Tibial nerve (tissue), 4 donors: ENCODE measurements around the gene NME3. TPM values are rescaled to one million over a fixed set of nuclear protein-coding genes. Genes with fewer than 3 reads are reported as not detected.

Source experiments
- DNase-seq, 2 donors: peaks; one replicate each; pipeline ENCODE4 v3.0.0-alpha.2; 2019; ENCODE audit warnings: low spot score in 2 of 2
- H3K27ac ChIP-seq, 4 donors: fragments of 200-600 bp; sonication (generic) in 3 of 4; one replicate each; pipeline ENCODE4 v1.5.1; 2017 to 2019; ENCODE audit warnings: mild to moderate bottlenecking in 1 of 4
- H3K27me3 ChIP-seq, 2 donors: fragments of 200-600 bp; sonication (generic) in 1 of 2; one replicate each; pipeline versions ENCODE4 v1.5.1 to v1.6.0; 2017 to 2019
- H3K36me3 ChIP-seq, 3 donors: fragments of 200-600 bp; sonication (generic); one replicate each; pipeline ENCODE4 v1.5.1; 2018 to 2019
- H3K4me1 ChIP-seq, 4 donors: fragments of 200-600 bp; sonication (generic) in 3 of 4; one replicate each; pipeline ENCODE4 v1.5.1; 2017 to 2019
- H3K4me3 ChIP-seq, 4 donors: fragments of 200-600 bp; sonication (generic) in 3 of 4; one replicate each; pipeline ENCODE4 v1.5.1; 2017 to 2019; ENCODE audit warnings: mild to moderate bottlenecking in 1 of 4, moderate library complexity in 1 of 4
- H3K9me3 ChIP-seq, 4 donors: fragments of 200-600 bp; sonication (generic) in 3 of 4; one replicate each; pipeline ENCODE4 v1.5.1; 2017 to 2019
- EP300 ChIP-seq, 2 donors: sonication (generic); formaldehyde crosslinking; IDR thresholded peaks; one replicate each; pipeline ENCODE4 v1.6.1; 2017; ENCODE audit warnings: antibody characterized with exemption in 2 of 2, mild to moderate bottlenecking in 1 of 2
- POLR2A ChIP-seq, 2 donors: fragments of 450-650 bp; IDR thresholded peaks; one replicate each; pipeline ENCODE4 v1.6.1; 2017; ENCODE audit warnings: antibody characterized with exemption in 2 of 2, mild to moderate bottlenecking in 2 of 2, moderate library complexity in 2 of 2
- WGBS, 2 donors: methylation state at CpG; one replicate each; pipeline ENCODE4 v1.1.5; 2018; 5-methylcytosine and 5-hydroxymethylcytosine counted together
- total RNA-seq, 4 donors: library from RNA; depleted of rRNA; stranded (reverse); fragments of >200 nt; gene quantifications; one replicate each; pipeline ENCODE4 v1.1.0, GENCODE V29; 2016
- TF ChIP-seq, protein P1 (sequence below), 5 experiments: fragments of 200-600 bp in 3 of 5; fragments of 450-650 bp in 2 of 5; sonication (generic) in 3 of 5; IDR thresholded peaks; one replicate each; pipeline ENCODE4 v1.5.1; 2016 to 2019; ENCODE audit warnings: antibody characterized with exemption in 5 of 5, mild to moderate bottlenecking in 3 of 5, moderate library complexity in 2 of 5

Gene NME3
- total RNA-seq, 4 donors from 2014 or later, result 113 to 198 (median 128) TPM

DNA sequence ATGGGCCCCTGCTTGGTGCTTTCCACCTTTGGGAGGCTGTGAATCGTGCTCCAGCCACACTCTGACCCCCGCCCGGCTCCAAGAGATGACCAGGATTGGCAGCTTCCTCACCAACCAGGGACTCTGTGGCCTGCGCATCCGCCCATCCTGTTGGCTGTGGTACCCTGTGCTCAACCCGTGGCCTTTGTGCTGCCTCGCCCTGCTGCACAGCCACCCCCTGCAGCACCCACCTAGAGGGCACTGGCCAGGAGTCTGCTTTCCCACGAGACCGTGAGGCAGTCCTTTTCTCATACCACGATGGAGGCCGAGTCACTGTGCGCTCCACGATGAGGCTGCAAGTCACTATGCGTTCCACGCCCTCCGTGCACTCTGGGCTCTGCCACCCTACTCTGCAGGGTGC is 19.4 kb downstream of the NME3 start:
- WGBS, 2 donors, result 93 to 94% methylated on average over 16 of the region's 16 CpGs
- H3K27ac ChIP-seq, result no peak overlapping the region
- TF ChIP-seq, protein P1, sequence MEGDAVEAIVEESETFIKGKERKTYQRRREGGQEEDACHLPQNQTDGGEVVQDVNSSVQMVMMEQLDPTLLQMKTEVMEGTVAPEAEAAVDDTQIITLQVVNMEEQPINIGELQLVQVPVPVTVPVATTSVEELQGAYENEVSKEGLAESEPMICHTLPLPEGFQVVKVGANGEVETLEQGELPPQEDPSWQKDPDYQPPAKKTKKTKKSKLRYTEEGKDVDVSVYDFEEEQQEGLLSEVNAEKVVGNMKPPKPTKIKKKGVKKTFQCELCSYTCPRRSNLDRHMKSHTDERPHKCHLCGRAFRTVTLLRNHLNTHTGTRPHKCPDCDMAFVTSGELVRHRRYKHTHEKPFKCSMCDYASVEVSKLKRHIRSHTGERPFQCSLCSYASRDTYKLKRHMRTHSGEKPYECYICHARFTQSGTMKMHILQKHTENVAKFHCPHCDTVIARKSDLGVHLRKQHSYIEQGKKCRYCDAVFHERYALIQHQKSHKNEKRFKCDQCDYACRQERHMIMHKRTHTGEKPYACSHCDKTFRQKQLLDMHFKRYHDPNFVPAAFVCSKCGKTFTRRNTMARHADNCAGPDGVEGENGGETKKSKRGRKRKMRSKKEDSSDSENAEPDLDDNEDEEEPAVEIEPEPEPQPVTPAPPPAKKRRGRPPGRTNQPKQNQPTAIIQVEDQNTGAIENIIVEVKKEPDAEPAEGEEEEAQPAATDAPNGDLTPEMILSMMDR (IDR thresholded peaks at IDR 0.05), result no peak
- TF ChIP-seq EP300 (IDR thresholded peaks at IDR 0.05) (no peak), POLR2A (IDR thresholded peaks at IDR 0.05) (no peak)
- no peaks in the 10 kb centered on the region for H3K27me3 ChIP-seq
- peaks cover 4 to 92% (median 31%) of the 10 kb centered on the region in 3 donors for H3K36me3 ChIP-seq
- H3K4me1 ChIP-seq, result no peaks in the 10 kb centered on the region
- H3K4me3 ChIP-seq, result no peak overlapping the region
- no peak for DNase-seq
- H3K9me3 ChIP-seq, result no peaks in the 10 kb centered on the region

DNA sequence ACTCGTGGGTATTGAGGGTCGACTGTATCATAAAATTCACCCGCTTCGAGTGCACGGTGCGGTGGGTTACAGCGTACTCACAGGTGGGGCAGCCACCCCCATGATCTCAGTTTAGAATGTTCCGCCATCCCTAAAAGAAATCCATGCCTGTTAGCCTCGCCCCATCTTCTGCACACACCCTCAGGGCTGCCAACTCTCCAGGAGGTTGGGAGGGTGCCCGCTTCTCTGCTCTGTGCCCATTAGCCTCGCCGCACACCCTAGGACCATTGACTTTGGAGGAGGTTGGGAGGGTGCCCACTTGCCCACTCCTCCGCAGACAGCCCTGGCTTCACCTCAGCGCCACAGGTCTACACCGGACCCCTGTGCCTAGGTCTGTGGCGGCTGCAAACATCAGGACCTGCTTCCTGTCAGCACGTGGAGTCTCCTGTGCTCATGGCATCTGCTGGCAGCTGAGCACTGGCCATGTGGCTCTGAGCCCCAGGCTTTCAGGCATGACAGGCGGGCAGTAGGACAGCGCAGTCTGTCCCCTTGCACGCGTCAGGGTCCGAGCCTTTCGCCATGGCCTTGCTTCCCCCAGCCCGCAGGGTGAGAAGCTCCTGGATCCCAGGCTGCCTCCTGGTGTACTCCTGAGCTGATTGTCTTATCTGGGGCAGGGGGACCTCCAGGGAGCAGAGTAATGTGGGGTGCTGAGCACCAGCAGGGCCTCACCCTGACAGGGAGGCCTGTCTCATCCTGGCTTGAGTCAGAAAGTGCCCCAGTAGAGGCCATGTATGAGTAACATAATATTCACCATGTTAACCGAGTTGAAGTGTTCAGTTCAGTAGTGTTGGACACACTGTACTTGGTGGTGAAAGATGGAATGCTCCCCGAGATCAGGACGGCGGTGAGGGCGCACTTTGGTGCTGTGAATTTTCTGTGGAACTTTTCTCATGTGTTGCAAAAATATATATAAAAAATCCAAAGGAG is 21.9 kb downstream of the NME3 start:
- Histone ChIP-seq H3K27me3 (no peaks in the 10 kb centered on the region), H3K4me1 (no peaks in the 10 kb centered on the region), H3K36me3 (peaks cover 6 to 94% (median 29%) of the 10 kb centered on the region in 3 donors), H3K9me3 (no peaks in the 10 kb centered on the region), H3K27ac (no peak overlapping the region), H3K4me3 (no peak overlapping the region)
- no peak for DNase-seq
- WGBS, 2 donors, result 95 to 97% methylated on average over 26 to 29 of the region's 29 CpGs
- TF ChIP-seq, protein P1 (IDR thresholded peaks at IDR 0.05), result no peak
- TF ChIP-seq POLR2A (IDR thresholded peaks at IDR 0.05) (no peak), EP300 (IDR thresholded peaks at IDR 0.05) (no peak)

DNA sequence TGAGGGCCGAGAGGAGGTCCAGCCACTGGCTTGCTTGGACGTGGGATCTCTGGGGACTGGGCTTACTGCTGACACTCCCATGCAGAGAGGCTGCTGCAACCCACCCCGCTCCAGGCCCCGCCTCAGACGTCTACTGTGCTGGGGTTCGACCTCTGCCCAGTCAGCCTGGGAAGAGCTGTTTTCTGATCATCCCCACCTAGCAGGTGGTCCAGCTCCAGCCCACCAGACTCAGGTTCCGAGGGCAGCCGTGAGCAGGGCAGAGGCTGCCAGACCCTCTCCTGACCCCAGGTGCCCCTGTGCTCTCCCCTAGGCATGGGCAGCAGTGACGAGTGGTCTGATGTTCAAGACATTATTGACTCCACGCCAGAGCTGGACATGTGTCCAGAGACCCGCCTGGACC is 23.4 kb downstream of the NME3 start:
- H3K27me3 ChIP-seq, result no peaks in the 10 kb centered on the region
- peaks cover 6 to 100% (median 26%) of the 10 kb centered on the region in 3 donors for H3K36me3 ChIP-seq
- no peaks in the 10 kb centered on the region for H3K9me3 ChIP-seq
- WGBS, 2 donors, result 83 to 87% methylated on average over 11 of the region's 11 CpGs
- no peak overlapping the region for H3K4me3 ChIP-seq
- H3K27ac ChIP-seq, result no peak overlapping the region
- DNase-seq, result no peak
- H3K4me1 ChIP-seq, result no peaks in the 10 kb centered on the region
- TF ChIP-seq EP300 (IDR thresholded peaks at IDR 0.05), result no peak

DNA sequence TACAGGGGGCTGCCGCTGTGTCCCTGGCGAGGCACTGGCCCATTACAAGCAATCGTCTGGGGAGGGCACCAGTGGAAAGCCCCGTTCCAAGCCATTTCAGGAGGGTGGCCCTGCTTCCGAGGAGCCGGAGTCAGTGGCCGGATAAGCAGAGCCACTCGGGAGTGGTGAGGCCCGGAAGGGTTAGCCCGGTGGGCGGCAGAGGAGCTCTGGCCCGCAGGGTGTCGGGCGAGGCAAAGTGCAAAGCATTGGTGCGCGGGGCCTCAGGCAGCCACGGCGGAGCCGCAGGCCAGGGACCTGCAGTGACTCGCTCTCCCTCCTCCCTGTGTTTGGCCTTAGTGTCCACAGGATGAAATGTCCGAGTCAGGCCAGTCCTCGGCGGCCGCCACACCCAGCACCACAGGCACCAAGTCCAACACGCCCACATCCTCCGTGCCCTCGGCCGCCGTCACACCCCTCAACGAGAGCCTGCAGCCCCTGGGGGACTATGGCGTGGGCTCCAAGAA is 24.6 kb downstream of the NME3 start:
- Histone ChIP-seq H3K4me3 (no peak overlapping the region), H3K36me3 (peaks cover 6 to 100% (median 19%) of the 10 kb centered on the region in 3 donors), H3K4me1 (no peaks in the 10 kb centered on the region), H3K9me3 (no peaks in the 10 kb centered on the region), H3K27me3 (no peaks in the 10 kb centered on the region), H3K27ac (no peak overlapping the region)
- DNase-seq, result no peak
- TF ChIP-seq POLR2A (IDR thresholded peaks at IDR 0.05), result no peak
- no peak for TF ChIP-seq EP300 (IDR thresholded peaks at IDR 0.05)
- TF ChIP-seq, protein P1 (IDR thresholded peaks at IDR 0.05), result no peak
- 87 to 90% methylated on average over 18 to 31 of the region's 31 CpGs for WGBS, 2 donors

DNA sequence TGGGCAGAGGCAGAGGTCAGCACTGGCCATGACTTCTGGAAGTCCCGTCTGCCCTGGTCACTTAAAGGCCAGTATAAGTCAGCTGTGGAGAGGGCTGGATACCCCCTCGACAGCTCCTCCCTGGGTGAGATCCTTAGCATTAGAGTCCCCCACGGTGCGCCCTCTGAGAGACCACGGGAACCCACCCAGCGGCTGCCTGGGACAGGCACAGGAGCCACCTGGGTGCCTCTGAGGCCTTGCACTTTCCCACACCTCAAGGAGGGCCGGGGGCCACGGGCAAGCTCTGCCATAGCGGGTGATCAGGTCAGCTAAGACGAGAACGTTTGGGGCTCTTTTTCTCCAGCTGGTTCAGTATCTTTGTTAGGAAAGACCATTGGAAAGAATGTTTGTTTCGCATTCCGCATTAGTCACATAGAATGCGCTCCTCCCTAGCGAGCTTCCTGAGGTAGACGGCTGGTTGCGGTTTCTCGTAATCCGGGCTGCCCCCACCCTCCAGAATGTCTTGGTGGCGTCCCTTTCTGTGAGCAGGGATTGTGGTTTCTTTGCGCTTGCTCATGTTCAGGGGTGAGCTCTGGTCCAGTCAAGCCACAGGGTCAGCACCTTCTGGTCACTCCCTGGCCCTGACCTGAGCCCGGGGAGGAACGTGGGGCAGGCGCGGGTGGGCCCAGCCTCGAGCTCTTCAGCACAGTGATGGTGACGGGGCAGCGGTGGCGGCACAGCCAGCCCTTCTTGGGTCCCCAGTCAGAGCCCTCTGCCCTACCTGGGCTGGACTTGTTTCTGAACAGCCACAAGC is 25.2 kb downstream of the NME3 start:
- TF ChIP-seq POLR2A (IDR thresholded peaks at IDR 0.05) (no peak), EP300 (IDR thresholded peaks at IDR 0.05) (no peak)
- TF ChIP-seq, protein P1 (IDR thresholded peaks at IDR 0.05), result no peak
- no peaks in the 10 kb centered on the region for H3K4me1 ChIP-seq
- DNase-seq, result no peak
- H3K27me3 ChIP-seq, result no peaks in the 10 kb centered on the region
- H3K27ac ChIP-seq, result no peak overlapping the region
- H3K9me3 ChIP-seq, result no peaks in the 10 kb centered on the region
- 86 to 89% methylated on average over 21 to 26 of the region's 29 CpGs for whole genome bisulfite sequencing, 2 donors
- peaks cover 6 to 100% (median 18%) of the 10 kb centered on the region in 3 donors for H3K36me3 ChIP-seq
- no peak overlapping the region for H3K4me3 ChIP-seq
